Retinal pigment epithelial cell (primary cell): ENCODE measurements around the gene UFL1.
"Not testable (repeated sequence)": the region's sequence is repeated elsewhere in the genome, so short reads cannot be mapped to it uniquely, and the experiment has no call there.

Source experiments
- DNase-seq: peaks from one replicate; pipeline ENCODE4 v3.0.0-alpha.2; 2010; ENCODE audit warnings: low read depth
- H3K4me3 ChIP-seq: 2 replicates; pipeline ENCODE4 v1.5.1; 2011; ENCODE audit warnings: mild to moderate bottlenecking, low read length, control low read depth, moderate library complexity
- TF ChIP-seq, protein P1 (sequence below): conservative IDR thresholded peaks from 2 replicates; pipeline ENCODE4 v1.5.1; 2011; ENCODE audit warnings: low read depth, low read length, control low read depth, inconsistent platforms

UFL1 gene

GRCh38 chr6:96542702-96543101, 21.1 kb downstream of the UFL1 start:
- TF ChIP-seq, protein P1, sequence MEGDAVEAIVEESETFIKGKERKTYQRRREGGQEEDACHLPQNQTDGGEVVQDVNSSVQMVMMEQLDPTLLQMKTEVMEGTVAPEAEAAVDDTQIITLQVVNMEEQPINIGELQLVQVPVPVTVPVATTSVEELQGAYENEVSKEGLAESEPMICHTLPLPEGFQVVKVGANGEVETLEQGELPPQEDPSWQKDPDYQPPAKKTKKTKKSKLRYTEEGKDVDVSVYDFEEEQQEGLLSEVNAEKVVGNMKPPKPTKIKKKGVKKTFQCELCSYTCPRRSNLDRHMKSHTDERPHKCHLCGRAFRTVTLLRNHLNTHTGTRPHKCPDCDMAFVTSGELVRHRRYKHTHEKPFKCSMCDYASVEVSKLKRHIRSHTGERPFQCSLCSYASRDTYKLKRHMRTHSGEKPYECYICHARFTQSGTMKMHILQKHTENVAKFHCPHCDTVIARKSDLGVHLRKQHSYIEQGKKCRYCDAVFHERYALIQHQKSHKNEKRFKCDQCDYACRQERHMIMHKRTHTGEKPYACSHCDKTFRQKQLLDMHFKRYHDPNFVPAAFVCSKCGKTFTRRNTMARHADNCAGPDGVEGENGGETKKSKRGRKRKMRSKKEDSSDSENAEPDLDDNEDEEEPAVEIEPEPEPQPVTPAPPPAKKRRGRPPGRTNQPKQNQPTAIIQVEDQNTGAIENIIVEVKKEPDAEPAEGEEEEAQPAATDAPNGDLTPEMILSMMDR: peak; percentile 61
- H3K4me3 ChIP-seq: no peak overlapping the region
- DNase-seq: no peak

GRCh38 chr6:96545882-96546281, 24.3 kb downstream of the UFL1 start:
- no peak overlapping the region for H3K4me3 ChIP-seq
- DNase-seq: no peak
- TF ChIP-seq, protein P1: no peak

DNA sequence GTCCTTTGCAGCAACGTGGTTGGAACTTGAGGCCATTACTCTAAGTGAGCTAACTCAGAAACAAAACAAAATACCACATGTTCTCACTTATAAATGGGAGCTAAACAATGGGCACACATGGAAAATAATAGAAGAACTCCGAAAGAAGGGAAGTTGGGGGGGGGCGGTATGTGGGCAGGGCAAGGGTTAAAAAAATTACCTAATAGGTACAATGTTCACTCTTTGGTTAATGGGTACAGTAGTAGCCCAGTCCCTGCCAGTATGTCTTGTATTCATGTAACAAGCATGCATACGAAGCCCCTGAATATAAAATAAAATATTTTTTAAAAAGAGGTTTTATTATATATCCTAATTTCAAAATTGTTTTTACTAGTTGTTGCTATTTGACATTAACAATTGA, 26.0 kb downstream of the UFL1 start:
- H3K4me3 ChIP-seq: no peak overlapping the region
- no peak for DNase-seq
- TF ChIP-seq, protein P1: no peak

- TF ChIP-seq, protein P1: no peak
- H3K4me3 ChIP-seq: no peak overlapping the region
- DNase-seq: no peak
These were observed 33.0 kb downstream of the UFL1 start for GRCh38 chr6:96554558-96554957.

DNA sequence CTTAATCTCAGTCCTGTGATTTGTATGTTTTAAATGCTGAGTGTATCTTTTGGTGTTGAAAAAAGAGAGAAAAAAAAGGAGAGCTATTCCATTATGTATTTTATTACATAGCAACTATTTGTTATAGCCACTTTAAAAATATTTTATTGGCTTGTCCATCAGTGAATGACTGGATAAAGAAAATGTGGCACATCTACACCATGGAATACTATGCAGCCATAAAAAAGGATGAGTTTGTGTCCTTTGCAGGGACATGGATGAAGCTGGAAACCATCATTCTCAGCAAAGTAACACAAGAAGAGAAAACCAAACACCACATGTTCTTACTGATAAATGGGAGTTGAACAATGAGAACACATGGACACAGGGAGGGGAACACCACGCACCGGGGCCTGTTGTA, 38.1 kb downstream of the UFL1 start:
- DNase-seq, H3K4me3 ChIP-seq: not testable (repeated sequence)

DNA sequence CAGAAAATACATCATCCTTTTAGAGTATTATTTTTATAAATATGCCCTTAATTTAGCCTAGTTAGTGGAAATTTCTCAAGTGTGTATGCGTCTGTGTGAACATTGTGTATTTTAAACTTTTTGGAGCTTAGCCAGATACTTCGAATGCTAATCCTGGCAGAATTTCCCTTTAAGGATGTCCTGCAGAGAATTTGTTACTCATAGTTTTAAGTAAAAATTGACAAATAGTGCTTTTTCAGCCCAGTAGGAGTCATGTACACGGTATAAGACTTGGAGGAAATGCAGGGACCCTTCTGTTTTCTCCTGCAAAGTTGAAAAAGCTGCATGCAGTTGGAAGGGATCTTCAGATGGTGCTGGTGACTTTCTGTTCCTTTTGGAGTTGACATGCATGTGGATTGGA, 41.3 kb downstream of the UFL1 start, which contains the start of gene FHL5:
Gene FHL5, plus strand, starts transcription at position 243 of the 400 bp plus-strand sequence. CDS start 40,486 bp downstream, outside the sequence.
- peak; percentile 14 for DNase-seq
- TF ChIP-seq, protein P1: no peak
- no peak within 1 kb of the TSS for H3K4me3 ChIP-seq

DNA sequence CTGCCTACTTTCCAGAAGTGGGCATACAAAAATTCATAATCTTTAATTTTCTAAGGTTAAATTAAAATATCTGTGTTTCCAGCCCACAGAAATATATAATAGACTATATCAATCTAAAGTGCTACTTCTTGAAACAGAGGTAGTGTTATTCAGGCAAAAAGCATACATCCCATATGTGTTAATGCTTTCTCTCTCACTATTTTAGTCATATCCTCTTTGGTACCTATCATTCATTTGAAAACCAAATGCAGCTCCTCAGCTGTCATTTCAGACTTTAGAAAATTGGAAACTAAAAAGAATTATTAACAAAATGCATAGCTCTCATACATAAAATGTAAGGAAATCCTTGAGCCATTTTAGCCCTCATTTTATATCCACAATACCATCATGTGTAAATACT, 42.2 kb downstream of the UFL1 start:
- DNase-seq: no peak
- TF ChIP-seq, protein P1: no peak

GRCh38 chr6:96570053-96570452, 48.4 kb downstream of the UFL1 start:
- no peak for DNase-seq
- no peak overlapping the region for H3K4me3 ChIP-seq
- TF ChIP-seq, protein P1: no peak

More for the DNA sequence above, 42.2 kb downstream of the UFL1 start:
- H3K4me3 ChIP-seq: no peak overlapping the region
